22Rv1 (cell line): ENCODE data around the gene EIF4E1B.

Experiments used
- CTCF ChIP-seq: fragments of 450-650 bp; IDR thresholded peaks from 2 replicates; pipeline ENCODE4 v1.5.1; 2017; ENCODE audit warnings: mild to moderate bottlenecking
- ZFX ChIP-seq: fragments of 450-650 bp; IDR thresholded peaks from 2 replicates; pipeline ENCODE4 v1.6.1; 2017; ENCODE audit warnings: antibody characterized with exemption, borderline replicate concordance

GRCh38 chr5:176644878-176645670, 14.6 kb downstream of the EIF4E1B start:
- TF ChIP-seq CTCF (no peak), ZFX (no peak)
